Measurements from ENCODE around the gene ATP8B2.
A peak's percentile ranks its signal among the peaks of the same experiment; 100 is the strongest.

Gene ATP8B2

GRCh38 chr1:154379301-154379700 is 54.0 kb downstream of the ATP8B2 start:
- Histone ChIP-seq H3K9me3 (no peaks in the 10 kb centered on the region), H3K4me1 (ENCODE audit: control insufficient read depth in 1 of 2, insufficient read depth in 1 of 2, low read depth in 1 of 2, low read length in 1 of 2) (peaks cover 24 to 25% of the 10 kb centered on the region in 2 experiments), H3K4me3 (ENCODE audit: low read depth in 1 of 2, low read length in 1 of 2) (no peak overlapping the region), H3K36me3 (no peaks in the 10 kb centered on the region), H3K27me3 (no peaks in the 10 kb centered on the region), H3K27ac (no peak overlapping the region)
- TF ChIP-seq CTCF (IDR thresholded peaks at IDR 0.05) = no peak

GRCh38 chr1:154384650-154385489 is 59.5 kb downstream of the ATP8B2 start:
- no peaks in the 10 kb centered on the region for H3K27me3 ChIP-seq
- no peak for TF ChIP-seq CTCF (IDR thresholded peaks at IDR 0.05)
- H3K36me3 ChIP-seq = no peaks in the 10 kb centered on the region
- peak overlapping the region in 1 of 2 experiments; percentile 39 for H3K4me3 ChIP-seq (ENCODE audit: low read depth in 1 of 2, low read length in 1 of 2)
- no peaks in the 10 kb centered on the region for H3K9me3 ChIP-seq
- H3K4me1 ChIP-seq (ENCODE audit: control insufficient read depth in 1 of 2, insufficient read depth in 1 of 2, low read depth in 1 of 2, low read length in 1 of 2) = peaks cover 50 to 53% of the 10 kb centered on the region in 2 experiments
- peak overlapping the region; percentile 84 for H3K27ac ChIP-seq

GRCh38 chr1:154386643-154387352 is 61.5 kb downstream of the ATP8B2 start:
- TF ChIP-seq CTCF (IDR thresholded peaks at IDR 0.05) = no peak
- no peaks in the 10 kb centered on the region for H3K9me3 ChIP-seq
- H3K4me3 ChIP-seq (ENCODE audit: low read depth in 1 of 2, low read length in 1 of 2) = no peak overlapping the region
- peak overlapping the region; percentile 84 for H3K27ac ChIP-seq
- H3K27me3 ChIP-seq = no peaks in the 10 kb centered on the region
- peaks cover 50 to 56% of the 10 kb centered on the region in 2 experiments for H3K4me1 ChIP-seq (ENCODE audit: control insufficient read depth in 1 of 2, insufficient read depth in 1 of 2, low read depth in 1 of 2, low read length in 1 of 2)
- no peaks in the 10 kb centered on the region for H3K36me3 ChIP-seq

GRCh38 chr1:154391086-154391770 is 65.9 kb downstream of the ATP8B2 start:
- no peak overlapping the region for H3K27ac ChIP-seq

More at GRCh38 chr1:154391086-154391770, 65.9 kb downstream of the ATP8B2 start:
- Histone ChIP-seq H3K9me3 (no peaks in the 10 kb centered on the region), H3K36me3 (no peaks in the 10 kb centered on the region), H3K4me3 (ENCODE audit: low read depth in 1 of 2, low read length in 1 of 2) (no peak overlapping the region), H3K4me1 (ENCODE audit: control insufficient read depth in 1 of 2, insufficient read depth in 1 of 2, low read depth in 1 of 2, low read length in 1 of 2) (peaks cover 8 to 14% of the 10 kb centered on the region in 2 experiments), H3K27me3 (no peaks in the 10 kb centered on the region)
- no peak for TF ChIP-seq CTCF (IDR thresholded peaks at IDR 0.05)

Data from neutrophil (primary cell).